Spleen (tissue), 7 donors: ENCODE measurements around the gene FAM120AOS.

Source experiments
- CTCF ChIP-seq, 11 experiments: fragments of 200-600 bp in 7 of 11; fragments of 450-650 bp in 4 of 11; sonication (generic) in 4 of 11; IDR thresholded peaks in 8 of 11; conservative IDR thresholded peaks in 3 of 11; 1 replicate in 7 of 11; 2 replicates in 4 of 11; pipeline versions ENCODE4 v1.4.0 to v1.8.0; 2016 to 2021; ENCODE audit warnings: antibody characterized with exemption in 11 of 11, inconsistent platforms in 4 of 11, mild to moderate bottlenecking in 1 of 11
- POLR2A ChIP-seq, 3 donors: fragments of 450-650 bp; IDR thresholded peaks; one replicate each; pipeline ENCODE4 v1.5.1; 2017; ENCODE audit warnings: antibody characterized with exemption in 3 of 3, mild to moderate bottlenecking in 1 of 3
- POLR2AphosphoS5 ChIP-seq, 3 donors: sonication (generic); formaldehyde crosslinking; IDR thresholded peaks; one replicate each; pipeline ENCODE4 v1.5.1; 2017; ENCODE audit warnings: antibody characterized with exemption in 3 of 3
- donor health status: DM: no; HTN: no; CAD: no; lungs with moderate emphysema.
- donor health status: DM: no; HTN: no; CAD: no.
- donor health status: DM: no; HTN: no; CAD: no.

- TF ChIP-seq CTCF (IDR thresholded peaks at IDR 0.05 in 8 of 11, conservative IDR thresholded peaks at IDR 0.05 in 3 of 11) (no peak), POLR2AphosphoS5 (IDR thresholded peaks at IDR 0.05) (no peak), POLR2A (IDR thresholded peaks at IDR 0.05) (no peak)
These were observed 10.4 kb upstream of the FAM120AOS start for GRCh38 chr9:93463638-93464248.
